Measurements from ENCODE around the gene HS2ST1. TPM values are rescaled to one million over a fixed set of nuclear protein-coding genes. Genes with fewer than 3 reads are reported as not detected.
A peak's percentile ranks its signal among the peaks of the same experiment; 100 is the strongest.

The HS2ST1 gene
- total RNA-seq, 1 donor from 2014 or later, result 14.8 TPM

GRCh38 chr1:87135329-87135712 lies 220.9 kb downstream of the HS2ST1 start:
- DNase-seq (ENCODE audit: low read depth in 2 of 2), result no peak

- DNase-seq (ENCODE audit: low read depth in 2 of 2), result no peak
Measured at GRCh38 chr1:87136607-87137341, 222.3 kb downstream of the HS2ST1 start.

- no peak for DNase-seq (ENCODE audit: low read depth in 2 of 2)
Measured at GRCh38 chr1:87137342-87137739, 222.9 kb downstream of the HS2ST1 start.

GRCh38 chr1:87140831-87141540 lies 226.6 kb downstream of the HS2ST1 start:
- peak in 1 of 2 donors; percentile 5 for DNase-seq (ENCODE audit: low read depth in 2 of 2)

GRCh38 chr1:87141556-87141955 lies 227.1 kb downstream of the HS2ST1 start:
- no peak for DNase-seq (ENCODE audit: low read depth in 2 of 2)

GRCh38 chr1:87143413-87144135 lies 229.1 kb downstream of the HS2ST1 start:
- DNase-seq (ENCODE audit: low read depth in 2 of 2), result no peak

GRCh38 chr1:87144316-87144895 lies 230.0 kb downstream of the HS2ST1 start:
- no peak for DNase-seq (ENCODE audit: low read depth in 2 of 2)

- no peak for DNase-seq (ENCODE audit: low read depth in 2 of 2)
Measured at GRCh38 chr1:87144981-87145380, 230.5 kb downstream of the HS2ST1 start.

GRCh38 chr1:87146538-87146937 lies 232.1 kb downstream of the HS2ST1 start:
- no peak for DNase-seq (ENCODE audit: low read depth in 2 of 2)

- DNase-seq (ENCODE audit: low read depth in 2 of 2), result no peak
Measured at GRCh38 chr1:87146986-87147385, 232.6 kb downstream of the HS2ST1 start.

GRCh38 chr1:87147851-87148250 lies 233.4 kb downstream of the HS2ST1 start:
- no peak for DNase-seq (ENCODE audit: low read depth in 2 of 2)

GRCh38 chr1:87148661-87149060 lies 234.2 kb downstream of the HS2ST1 start:
- DNase-seq (ENCODE audit: low read depth in 2 of 2), result no peak

GRCh38 chr1:87149241-87150041 lies 235.0 kb downstream of the HS2ST1 start:
- peak in 1 of 2 donors; percentile 2 for DNase-seq (ENCODE audit: low read depth in 2 of 2)

- DNase-seq (ENCODE audit: low read depth in 2 of 2), result peak in 1 of 2 donors; percentile 48
Measured at GRCh38 chr1:87150143-87150542, 235.7 kb downstream of the HS2ST1 start.

GRCh38 chr1:87151500-87152421 lies 237.3 kb downstream of the HS2ST1 start:
- DNase-seq (ENCODE audit: low read depth in 2 of 2), result peak in 1 of 2 donors; percentile 58

GRCh38 chr1:87154384-87154783 lies 239.9 kb downstream of the HS2ST1 start:
- no peak for DNase-seq (ENCODE audit: low read depth in 2 of 2)

GRCh38 chr1:87155170-87155569 lies 240.7 kb downstream of the HS2ST1 start:
- DNase-seq (ENCODE audit: low read depth in 2 of 2), result no peak

GRCh38 chr1:87155648-87156047 lies 241.2 kb downstream of the HS2ST1 start:
- no peak for DNase-seq (ENCODE audit: low read depth in 2 of 2)

GRCh38 chr1:87156124-87156523 lies 241.7 kb downstream of the HS2ST1 start:
- no peak for DNase-seq (ENCODE audit: low read depth in 2 of 2)

- DNase-seq (ENCODE audit: low read depth in 2 of 2), result no peak
Measured at GRCh38 chr1:87159378-87159915, 245.0 kb downstream of the HS2ST1 start.

Measured in dermis microvascular lymphatic vessel endothelial cell (primary cell).